GM19193 (cell line): ENCODE measurements around the gene OLIG1.

Source experiments
- POLR2A ChIP-seq: IDR thresholded peaks from 4 replicates; pipeline ENCODE4 v1.6.1; 2011; ENCODE audit not compliant: insufficient read depth, insufficient read length; ENCODE audit errors: extremely low read depth

The OLIG1 gene

DNA sequence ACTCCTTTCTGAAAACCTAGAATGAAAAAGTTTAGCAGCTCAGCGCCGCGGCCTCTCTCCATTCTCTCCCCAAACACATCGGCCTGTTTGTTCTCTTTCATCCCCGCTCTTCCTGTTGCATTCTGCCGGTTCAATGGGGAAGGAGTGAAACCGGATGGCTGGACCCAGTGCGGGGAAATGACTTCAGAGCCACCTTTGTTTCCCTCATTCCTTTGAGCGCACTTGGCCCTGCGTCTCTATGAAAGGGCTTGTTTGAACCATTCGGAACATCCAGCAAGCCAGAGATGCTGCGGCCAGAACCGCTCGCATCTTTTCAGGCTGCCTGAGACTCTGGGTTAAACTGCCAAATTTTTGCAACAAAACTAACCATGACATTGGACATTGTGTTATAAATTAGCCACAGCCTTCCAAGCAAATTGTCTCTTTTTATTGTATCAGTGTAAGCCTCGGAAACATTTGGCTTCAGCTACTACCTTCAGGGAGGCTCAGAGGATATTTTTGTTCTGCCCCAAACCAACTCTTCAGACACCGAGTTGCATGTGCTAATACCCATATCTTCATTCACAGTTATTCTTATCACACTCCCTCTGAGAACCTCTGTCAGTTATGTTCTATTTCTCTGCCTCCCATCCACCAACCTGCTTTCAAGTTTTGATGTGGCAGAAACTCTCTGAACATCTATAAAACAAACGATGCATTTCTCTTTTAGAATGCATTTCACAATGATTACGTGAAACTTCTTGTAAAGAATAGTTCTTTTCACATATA lies 5.1 kb upstream of the OLIG1 start:
- no peak for TF ChIP-seq POLR2A

- TF ChIP-seq POLR2A: no peak
These were observed 2.9 kb upstream of the OLIG1 start for GRCh38 chr21:33067043-33067442.

GRCh38 chr21:33067457-33067856 lies 2.5 kb upstream of the OLIG1 start:
- TF ChIP-seq POLR2A: no peak

DNA sequence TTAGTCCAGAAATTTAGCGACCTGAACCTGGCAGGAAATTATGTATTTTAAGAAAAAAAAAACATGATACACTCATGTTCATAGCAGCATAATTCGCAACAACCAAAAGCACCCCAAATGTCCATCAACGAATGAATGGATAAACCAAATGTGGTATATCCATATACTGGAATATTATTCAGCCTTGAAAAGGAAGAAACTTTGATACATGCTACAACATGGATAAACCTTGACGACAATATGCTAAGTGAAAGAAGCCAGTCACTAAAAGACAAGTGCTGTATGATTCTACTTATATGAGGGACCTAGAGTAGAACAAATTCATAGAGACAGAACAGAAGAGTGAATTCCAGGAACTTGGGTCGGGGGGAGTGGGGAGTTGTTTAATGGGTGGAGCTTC lies 698 bp upstream of the OLIG1 start:
- TF ChIP-seq POLR2A: no peak

DNA sequence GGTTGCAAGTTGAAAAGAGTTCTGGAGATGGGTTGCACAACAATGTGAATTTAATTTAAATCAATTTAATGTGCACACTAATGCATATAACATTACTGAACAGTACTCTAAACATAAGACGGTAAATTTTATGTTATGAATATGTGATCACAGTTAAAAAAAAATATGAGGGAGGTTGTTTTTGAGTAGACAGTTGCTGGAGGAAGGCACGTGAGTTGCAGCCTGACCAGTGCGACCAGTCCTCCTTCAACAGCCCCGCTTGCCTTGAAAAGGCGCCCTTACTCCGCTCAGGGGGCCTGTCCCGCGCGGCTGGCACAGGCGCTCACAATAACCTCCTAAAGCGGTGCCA lies 322 bp upstream of the OLIG1 start:
- no peak for TF ChIP-seq POLR2A

DNA sequence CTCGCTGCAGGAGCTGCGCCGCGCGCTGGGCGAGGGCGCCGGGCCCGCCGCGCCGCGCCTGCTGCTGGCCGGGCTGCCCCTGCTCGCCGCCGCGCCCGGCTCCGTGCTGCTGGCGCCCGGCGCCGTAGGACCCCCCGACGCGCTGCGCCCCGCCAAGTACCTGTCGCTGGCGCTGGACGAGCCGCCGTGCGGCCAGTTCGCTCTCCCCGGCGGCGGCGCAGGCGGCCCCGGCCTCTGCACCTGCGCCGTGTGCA lies 730 bp downstream of the OLIG1 start:
- no peak for TF ChIP-seq POLR2A

GRCh38 chr21:33070998-33071769 lies 1.2 kb downstream of the OLIG1 start:
- no peak for TF ChIP-seq POLR2A

DNA sequence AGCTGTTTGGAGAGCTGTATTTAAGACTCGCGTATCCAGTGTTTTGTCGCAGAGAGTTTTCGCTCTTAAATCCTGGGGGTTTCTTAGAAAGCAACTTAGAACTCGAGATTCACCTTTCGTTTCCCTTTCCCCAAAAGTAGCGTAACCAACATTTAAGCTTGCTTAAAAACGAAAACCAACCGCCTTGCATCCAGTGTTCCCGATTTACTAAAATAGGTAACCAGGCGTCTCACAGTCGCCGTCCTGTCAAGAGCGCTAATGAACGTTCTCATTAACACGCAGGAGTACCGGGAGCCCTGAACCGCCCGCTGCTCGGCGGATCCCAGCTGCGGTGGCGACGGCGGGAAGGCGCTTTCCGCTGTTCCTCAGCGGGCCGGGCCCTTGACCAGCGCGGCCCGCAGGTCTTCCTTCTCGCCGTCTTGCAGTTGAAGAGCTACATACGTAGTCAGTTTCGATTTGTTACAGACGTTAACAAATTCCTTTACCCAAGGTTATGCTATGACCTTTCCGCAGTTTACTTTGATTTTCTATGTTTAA lies 1.9 kb downstream of the OLIG1 start:
- TF ChIP-seq POLR2A: no peak

DNA sequence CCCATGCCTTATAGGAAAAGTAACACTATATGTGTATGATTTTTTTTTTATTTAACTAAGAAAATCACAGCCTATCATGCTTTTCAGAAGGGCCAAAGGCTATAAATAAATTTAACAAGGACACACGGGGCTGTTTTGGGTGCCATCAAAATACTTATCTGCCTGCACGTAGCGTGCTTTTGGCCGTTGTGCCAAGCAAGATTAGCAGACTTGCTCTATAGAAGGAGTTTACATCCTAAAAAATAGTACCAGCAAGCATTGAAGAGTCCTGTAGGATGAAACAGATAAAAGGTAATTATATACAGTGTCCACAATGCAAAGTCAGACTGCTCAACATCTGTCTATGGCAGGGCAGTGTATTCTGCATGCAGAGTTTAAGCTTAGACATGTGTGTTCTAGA lies 3.7 kb downstream of the OLIG1 start:
- no peak for TF ChIP-seq POLR2A

GRCh38 chr21:33075128-33075527 lies 5.2 kb downstream of the OLIG1 start:
- TF ChIP-seq POLR2A: no peak

DNA sequence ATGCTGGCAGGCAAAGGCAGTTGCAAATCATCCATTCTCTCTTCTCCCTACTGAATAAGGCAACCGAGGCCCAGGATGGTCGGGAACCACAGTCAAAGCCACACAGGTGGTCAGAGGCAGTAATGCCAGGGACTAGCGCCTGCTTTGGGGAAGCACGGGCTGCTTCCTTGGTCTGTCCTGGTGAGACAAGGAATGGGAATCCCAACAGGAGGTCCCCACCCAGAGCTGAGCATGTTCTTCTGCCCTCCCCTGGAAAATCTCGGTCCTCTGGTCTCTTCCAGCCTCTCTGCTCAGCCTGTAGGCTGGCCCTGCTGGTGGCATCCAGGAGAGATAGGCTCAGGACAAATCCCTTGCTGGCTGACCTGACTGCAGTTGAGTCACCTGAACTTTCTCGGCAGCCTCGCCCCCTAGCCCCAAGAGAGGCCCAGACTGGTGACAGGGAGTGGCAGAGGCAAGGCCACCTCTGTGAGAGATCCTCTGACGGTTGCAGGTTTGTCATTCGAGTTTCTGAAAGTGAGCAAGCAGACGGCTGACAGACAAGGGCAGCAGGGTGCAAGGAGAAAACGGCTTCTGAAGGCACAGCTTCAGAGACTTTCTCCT lies 5.8 kb downstream of the OLIG1 start:
- TF ChIP-seq POLR2A: no peak

GRCh38 chr21:33076600-33077329 lies 6.8 kb downstream of the OLIG1 start:
- TF ChIP-seq POLR2A: no peak

- peak; percentile 34 for TF ChIP-seq POLR2A
These were observed 9.1 kb downstream of the OLIG1 start for GRCh38 chr21:33078907-33079582.

- TF ChIP-seq POLR2A: no peak
These were observed 10.4 kb downstream of the OLIG1 start for GRCh38 chr21:33080376-33080775.

DNA sequence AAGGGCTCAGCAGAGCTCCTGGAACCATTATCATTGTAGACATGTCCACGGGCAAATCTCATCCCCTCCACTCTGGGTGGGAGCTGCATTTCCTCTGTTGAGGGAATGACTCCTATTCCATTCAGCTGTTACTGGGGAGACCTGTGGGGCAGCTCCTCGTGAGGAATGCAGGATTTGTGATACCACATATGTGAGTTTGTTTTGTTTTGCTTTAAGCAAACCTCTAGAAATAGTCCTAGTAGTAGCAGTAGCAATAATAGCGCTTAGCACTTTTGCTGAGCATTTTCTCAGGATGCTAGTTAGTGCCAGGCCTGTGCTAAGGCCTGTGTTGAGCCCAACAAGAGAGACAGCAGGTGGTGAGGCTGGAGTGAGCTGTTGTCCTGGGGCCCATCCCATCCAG lies 10.8 kb downstream of the OLIG1 start:
- no peak for TF ChIP-seq POLR2A
